AG09309 (cell line): ENCODE measurements around the gene SEMA7A.
A peak's percentile ranks its signal among the peaks of the same experiment; 100 is the strongest.

Experiments
- DNase-seq: peaks from one replicate; pipeline ENCODE4 v3.0.0-alpha.2; 2010; ENCODE audit warnings: low read depth
- H3K4me3 ChIP-seq: 2 replicates; pipeline ENCODE4 v1.5.1; 2011; ENCODE audit warnings: mild to moderate bottlenecking, low read depth, low read length, moderate library complexity; ENCODE audit not compliant: control insufficient read depth
- TF ChIP-seq, protein P1 (sequence below): IDR thresholded peaks from 2 replicates; pipeline ENCODE4 v1.5.1; 2011; ENCODE audit warnings: mild to moderate bottlenecking, low read depth, low read length, inconsistent platforms; ENCODE audit not compliant: insufficient read depth, control insufficient read depth; ENCODE audit errors: missing control alignments

Gene SEMA7A

DNA sequence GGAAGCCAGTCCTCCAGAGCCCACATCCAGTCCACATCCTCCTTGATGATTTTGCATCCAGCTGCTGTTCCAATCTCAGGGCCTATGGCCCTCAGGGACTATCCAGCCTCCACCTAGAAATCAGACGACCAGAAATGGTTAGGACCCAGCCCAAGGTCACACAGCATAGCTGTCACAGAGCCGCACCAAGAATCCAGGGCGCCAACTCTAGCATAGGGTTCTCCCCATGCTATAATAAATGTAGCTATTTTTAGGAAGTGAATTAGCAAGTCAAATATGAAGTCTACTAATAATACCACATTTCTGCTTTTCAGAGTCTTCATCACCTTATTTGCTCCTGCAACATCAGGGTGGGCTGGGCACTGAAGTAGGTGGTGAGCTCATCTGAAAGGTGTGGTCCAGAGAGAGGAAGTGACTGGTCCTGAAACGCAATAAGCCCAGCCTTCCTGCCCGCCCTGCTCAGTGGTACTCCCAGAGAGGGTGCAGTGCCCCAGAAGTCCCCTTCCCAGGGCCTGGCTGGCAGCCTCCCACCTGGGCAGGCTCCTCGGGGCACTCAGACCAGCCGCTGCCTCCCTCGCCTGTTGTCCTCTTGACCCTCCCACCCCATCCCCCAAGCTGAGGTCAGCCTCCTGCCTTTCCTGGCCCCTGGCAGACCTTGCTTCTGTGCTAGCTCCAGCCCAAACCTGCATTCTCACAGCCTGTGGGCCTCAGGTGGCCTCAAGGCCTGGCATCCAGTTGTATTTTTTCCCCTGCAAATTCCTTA lies 48.7 kb downstream of the SEMA7A start:
- TF ChIP-seq, protein P1, sequence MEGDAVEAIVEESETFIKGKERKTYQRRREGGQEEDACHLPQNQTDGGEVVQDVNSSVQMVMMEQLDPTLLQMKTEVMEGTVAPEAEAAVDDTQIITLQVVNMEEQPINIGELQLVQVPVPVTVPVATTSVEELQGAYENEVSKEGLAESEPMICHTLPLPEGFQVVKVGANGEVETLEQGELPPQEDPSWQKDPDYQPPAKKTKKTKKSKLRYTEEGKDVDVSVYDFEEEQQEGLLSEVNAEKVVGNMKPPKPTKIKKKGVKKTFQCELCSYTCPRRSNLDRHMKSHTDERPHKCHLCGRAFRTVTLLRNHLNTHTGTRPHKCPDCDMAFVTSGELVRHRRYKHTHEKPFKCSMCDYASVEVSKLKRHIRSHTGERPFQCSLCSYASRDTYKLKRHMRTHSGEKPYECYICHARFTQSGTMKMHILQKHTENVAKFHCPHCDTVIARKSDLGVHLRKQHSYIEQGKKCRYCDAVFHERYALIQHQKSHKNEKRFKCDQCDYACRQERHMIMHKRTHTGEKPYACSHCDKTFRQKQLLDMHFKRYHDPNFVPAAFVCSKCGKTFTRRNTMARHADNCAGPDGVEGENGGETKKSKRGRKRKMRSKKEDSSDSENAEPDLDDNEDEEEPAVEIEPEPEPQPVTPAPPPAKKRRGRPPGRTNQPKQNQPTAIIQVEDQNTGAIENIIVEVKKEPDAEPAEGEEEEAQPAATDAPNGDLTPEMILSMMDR: no peak
- H3K4me3 ChIP-seq: no peak overlapping the region
- no peak for DNase-seq

DNA sequence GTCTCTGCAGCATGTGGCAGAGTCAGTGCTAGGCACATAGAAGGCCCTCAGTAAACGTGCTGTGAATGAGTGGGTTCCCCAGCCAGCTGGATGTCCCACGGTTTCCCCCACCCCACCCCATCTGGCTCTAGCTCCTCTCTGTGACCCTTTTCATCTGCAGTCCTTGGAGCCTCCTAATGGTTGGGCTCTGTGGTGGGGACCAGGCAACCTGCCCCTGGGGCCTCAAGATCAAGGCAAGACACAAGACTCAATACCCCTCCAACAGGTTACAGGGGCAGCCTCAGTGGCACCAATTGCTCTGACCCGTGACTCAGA lies 49.2 kb downstream of the SEMA7A start:
- H3K4me3 ChIP-seq: no peak overlapping the region
- TF ChIP-seq, protein P1: no peak
- no peak for DNase-seq

DNA sequence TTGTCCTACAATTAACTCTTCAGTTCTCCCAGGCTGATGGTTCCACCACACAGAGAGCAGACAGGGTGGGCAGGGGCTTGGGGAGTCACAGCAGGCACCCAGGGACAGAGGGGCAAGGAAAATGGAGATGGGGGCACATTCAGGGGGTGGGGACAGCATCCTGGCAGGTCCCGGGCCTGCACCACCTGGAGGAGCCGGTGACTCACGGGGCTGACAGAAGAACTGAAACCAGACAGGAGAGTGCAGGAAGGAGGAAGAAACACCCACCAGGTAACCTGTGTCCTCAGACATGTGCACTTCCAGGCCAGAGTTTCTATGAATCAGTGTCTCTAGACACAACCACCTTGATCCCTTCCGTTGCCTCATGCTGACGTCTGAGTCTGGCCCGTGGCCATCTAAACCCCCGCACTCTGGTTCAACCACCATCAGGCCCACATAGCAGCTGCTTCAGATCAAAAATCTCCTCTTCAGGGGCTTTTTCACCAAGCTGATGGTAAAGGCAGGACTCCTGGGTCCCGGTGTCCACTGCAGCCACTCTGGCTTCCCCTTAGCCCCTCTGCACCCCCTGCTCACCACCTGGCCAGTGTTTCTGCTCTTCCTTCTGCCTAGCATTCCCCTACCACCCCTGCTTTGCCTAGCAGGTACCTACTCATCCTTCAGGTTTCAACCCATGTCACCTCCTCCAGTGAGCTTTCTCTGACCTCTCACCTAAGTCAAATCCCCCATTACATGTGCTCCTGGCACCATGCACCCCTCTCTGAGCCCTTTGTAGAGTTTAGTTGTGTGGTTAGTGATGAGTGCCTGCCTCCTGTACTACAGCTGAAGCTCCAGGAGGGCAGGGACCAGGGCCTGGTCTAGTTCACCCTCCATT lies 49.8 kb downstream of the SEMA7A start:
- TF ChIP-seq, protein P1: no peak
- no peak for DNase-seq
- H3K4me3 ChIP-seq: no peak overlapping the region

DNA sequence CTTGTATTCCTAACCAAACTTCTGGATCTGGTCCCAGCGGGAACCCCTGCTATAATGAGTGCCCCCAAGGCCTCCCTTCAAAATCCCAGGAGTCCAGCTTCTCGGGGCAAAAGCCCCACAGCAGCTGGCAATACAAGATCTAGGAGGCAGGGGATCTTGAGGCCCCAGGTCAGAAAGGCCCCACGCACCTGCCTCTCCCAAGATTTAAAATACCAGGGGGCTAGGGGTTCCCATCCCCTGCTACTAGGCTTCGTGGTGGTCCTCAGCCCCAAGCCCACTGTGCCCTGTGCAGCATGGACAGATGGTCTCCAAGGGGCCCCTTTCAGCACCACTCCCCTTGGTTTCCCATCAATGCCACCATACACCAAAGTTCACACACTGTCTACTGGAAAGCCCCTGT lies 50.5 kb downstream of the SEMA7A start:
- DNase-seq: no peak
- H3K4me3 ChIP-seq: no peak overlapping the region
- TF ChIP-seq, protein P1: no peak

DNA sequence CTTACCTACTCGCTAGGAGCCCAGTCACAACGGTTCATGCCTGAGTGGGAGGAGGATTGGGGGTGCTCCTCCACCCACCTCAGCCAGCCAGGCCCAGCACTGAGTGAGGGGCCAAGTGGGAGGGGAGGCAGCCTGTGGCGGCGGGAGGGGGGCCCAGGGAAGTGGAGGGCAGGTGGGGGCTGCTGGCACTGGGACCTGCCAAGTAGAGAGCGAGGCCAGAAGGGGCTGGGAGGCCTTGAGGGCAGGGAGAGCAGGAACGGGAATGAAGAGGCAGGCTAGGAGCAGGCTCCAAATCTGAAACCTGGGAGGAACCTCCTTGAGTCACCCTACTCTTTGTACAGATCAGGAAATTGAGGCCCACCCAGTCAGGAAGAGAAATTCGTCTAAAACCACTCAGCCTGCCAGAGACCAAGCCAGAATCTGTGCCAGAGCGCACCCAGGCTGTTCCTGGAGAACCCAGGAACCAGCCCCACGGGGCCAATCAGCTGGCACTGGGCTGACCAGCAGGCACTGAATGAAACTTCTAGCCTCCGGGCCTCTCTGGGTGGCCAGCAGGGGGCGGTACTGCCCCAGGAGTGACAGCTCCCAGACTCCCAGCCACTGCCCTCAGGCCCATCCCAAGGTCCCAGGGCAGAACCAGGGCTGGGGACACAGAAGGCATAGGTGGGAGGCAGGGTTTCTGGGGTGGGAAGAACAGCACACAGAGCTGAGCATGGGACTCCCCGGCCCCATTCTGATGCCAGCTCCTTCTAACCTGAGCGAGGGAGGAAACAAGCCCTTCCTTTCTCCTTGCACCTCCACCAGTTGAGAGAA lies 51.5 kb downstream of the SEMA7A start:
- TF ChIP-seq, protein P1: peak; percentile 99
- DNase-seq: no peak
- H3K4me3 ChIP-seq: no peak overlapping the region

DNA sequence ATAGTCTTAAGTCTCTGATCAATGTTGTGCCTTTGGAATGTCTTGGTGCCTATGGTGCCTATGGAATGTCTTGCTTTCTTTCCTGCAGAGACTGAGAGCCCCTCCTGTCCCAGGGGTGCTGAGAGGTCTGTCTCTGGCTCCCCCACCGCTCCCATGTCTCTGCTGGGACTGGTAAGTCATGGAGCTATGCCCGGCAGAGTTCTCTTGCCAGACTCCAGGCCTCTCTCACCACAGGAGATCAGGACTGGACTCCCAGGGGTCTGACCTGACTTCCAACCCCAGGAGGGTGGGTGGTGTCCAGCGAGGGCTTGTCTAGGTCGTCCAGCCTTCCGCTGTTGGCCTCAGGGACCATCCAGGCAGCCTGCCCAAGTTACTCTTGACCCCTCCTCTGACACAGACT lies 52.3 kb downstream of the SEMA7A start:
- TF ChIP-seq, protein P1: no peak
- no peak overlapping the region for H3K4me3 ChIP-seq
- DNase-seq: no peak
